Chondrocyte (in vitro differentiated cells): ENCODE results near the gene LMO2. TPM values are rescaled to one million over a fixed set of nuclear protein-coding genes. Genes with fewer than 3 reads are reported as not detected.
A peak's percentile ranks its signal among the peaks of the same experiment; 100 is the strongest.

ENCODE experiments used
- DNase-seq: peaks from one replicate; pipeline ENCODE4 v3.0.0; 2021; ENCODE audit warnings: mixed read lengths, low spot score
- H3K27ac Mint-ChIP-seq: one replicate; pipeline ENCODE4 v1.8.0; 2021; ENCODE audit warnings: mild to moderate bottlenecking, moderate library complexity, mixed read lengths; ENCODE audit not compliant: unreplicated experiment
- H3K27me3 Mint-ChIP-seq: 2 replicates; pipeline ENCODE4 v1.8.0; 2021; ENCODE audit warnings: low read depth, mixed read lengths
- H3K36me3 Mint-ChIP-seq: 2 replicates; pipeline ENCODE4 v1.8.0; 2021; ENCODE audit warnings: low read depth, mixed read lengths
- H3K4me1 Mint-ChIP-seq: 2 replicates; pipeline ENCODE4 v1.8.0; 2021; ENCODE audit warnings: low read depth, mild to moderate bottlenecking, mixed read lengths
- H3K4me3 Mint-ChIP-seq: one replicate; pipeline ENCODE4 v1.8.0; 2021; ENCODE audit warnings: mild to moderate bottlenecking, moderate library complexity, mixed read lengths; ENCODE audit not compliant: unreplicated experiment
- H3K9me3 Mint-ChIP-seq: 2 replicates; pipeline ENCODE4 v1.8.0; 2021; ENCODE audit warnings: low read depth, mixed read lengths
- CTCF ChIP-seq: fragments of 200-600 bp; sonication (generic); IDR thresholded peaks from 2 replicates; pipeline ENCODE4 v1.5.0; 2021; ENCODE audit warnings: antibody characterized with exemption, mild to moderate bottlenecking, moderate library complexity
- total RNA-seq: library from RNA; stranded (reverse); gene quantifications from 3 replicates; pipeline ENCODE4 v1.2.1, GENCODE V29; 2021

The LMO2 gene
- total RNA-seq, 1 donor from 2014 or later, result not detected

GRCh38 chr11:33832676-33833075 lies 59.2 kb downstream of the LMO2 start:
- peaks cover 6% of the 10 kb centered on the region for H3K4me1 Mint-ChIP-seq
- no peaks in the 10 kb centered on the region for H3K9me3 Mint-ChIP-seq
- no peak overlapping the region for H3K4me3 Mint-ChIP-seq
- H3K36me3 Mint-ChIP-seq, result peaks cover 2% of the 10 kb centered on the region
- H3K27ac Mint-ChIP-seq, result no peak overlapping the region
- no peak for TF ChIP-seq CTCF
- DNase-seq, result no peak
- peaks cover 37% of the 10 kb centered on the region for H3K27me3 Mint-ChIP-seq

- no peak for TF ChIP-seq CTCF
- Mint-ChIP-seq H3K4me3 (no peak overlapping the region), H3K36me3 (peaks cover 2% of the 10 kb centered on the region), H3K4me1 (peaks cover 6% of the 10 kb centered on the region), H3K27ac (no peak overlapping the region), H3K27me3 (peaks cover 46% of the 10 kb centered on the region), H3K9me3 (no peaks in the 10 kb centered on the region)
- DNase-seq, result no peak
These were observed 60.8 kb downstream of the LMO2 start for GRCh38 chr11:33830903-33831648.

GRCh38 chr11:33829430-33830141 lies 62.3 kb downstream of the LMO2 start:
- H3K4me3 Mint-ChIP-seq, result peak overlapping the region; percentile 79

GRCh38 chr11:33828604-33829429 lies 63.1 kb downstream of the LMO2 start:
- H3K4me1 Mint-ChIP-seq, result peaks cover 6% of the 10 kb centered on the region
- peaks cover 5% of the 10 kb centered on the region for H3K9me3 Mint-ChIP-seq
- peaks cover 2% of the 10 kb centered on the region for H3K36me3 Mint-ChIP-seq
- H3K27ac Mint-ChIP-seq, result no peak overlapping the region
- H3K4me3 Mint-ChIP-seq, result peak overlapping the region; percentile 79
- no peak for TF ChIP-seq CTCF
- peaks cover 46% of the 10 kb centered on the region for H3K27me3 Mint-ChIP-seq
- no peak for DNase-seq

More at GRCh38 chr11:33829430-33830141, 62.3 kb downstream of the LMO2 start:
- Mint-ChIP-seq H3K36me3 (peaks cover 2% of the 10 kb centered on the region), H3K27ac (peak overlapping the region; percentile 5), H3K27me3 (peaks cover 50% of the 10 kb centered on the region), H3K9me3 (no peaks in the 10 kb centered on the region), H3K4me1 (peaks cover 6% of the 10 kb centered on the region)
- peak; percentile 92 for TF ChIP-seq CTCF
- no peak for DNase-seq

GRCh38 chr11:33827206-33827605 lies 64.7 kb downstream of the LMO2 start:
- H3K4me3 Mint-ChIP-seq, result no peak overlapping the region
- peaks cover 6% of the 10 kb centered on the region for H3K9me3 Mint-ChIP-seq
- H3K27ac Mint-ChIP-seq, result no peak overlapping the region
- H3K4me1 Mint-ChIP-seq, result peaks cover 6% of the 10 kb centered on the region
- H3K36me3 Mint-ChIP-seq, result peaks cover 2% of the 10 kb centered on the region
- no peak for TF ChIP-seq CTCF
- peaks cover 36% of the 10 kb centered on the region for H3K27me3 Mint-ChIP-seq
- no peak for DNase-seq
